ENCODE results near the gene RMRP.
"Not testable (repeated sequence)": the region's sequence is repeated elsewhere in the genome, so short reads cannot be mapped to it uniquely, and the experiment has no call there.

DNA sequence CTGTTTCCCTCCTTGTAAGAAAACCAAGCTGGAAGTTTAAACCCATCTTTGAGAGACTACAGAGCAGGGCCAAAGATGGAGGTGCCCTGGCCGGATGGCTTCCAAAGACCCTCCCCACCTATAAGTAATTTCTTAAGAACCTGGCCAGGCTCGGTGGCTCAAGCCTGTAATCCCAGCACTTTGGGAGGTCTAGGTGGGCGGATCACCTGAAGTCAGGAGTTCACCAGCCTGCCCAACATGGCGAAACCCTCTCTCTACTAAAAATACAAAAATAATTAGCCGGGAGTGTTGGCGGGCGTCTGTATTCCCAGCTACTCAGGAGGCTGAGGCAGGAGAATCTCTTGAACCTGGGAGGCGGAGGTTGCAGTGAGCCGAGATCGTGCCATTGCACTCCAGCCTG, 12.1 kb downstream of the RMRP start:
- TF ChIP-seq YY1 (tag by site-specific recombination; IDR thresholded peaks at IDR 0.05); SETDB1 (IDR thresholded peaks at IDR 0.05; ENCODE audit: insufficient read length, low read length); ZBTB8A (tag by site-specific recombination; IDR thresholded peaks at IDR 0.05); ZNF248 (tag by site-specific recombination; IDR thresholded peaks at IDR 0.05): not testable (repeated sequence)

Measured in HEK293 (cell line).